ENCODE results near the gene RNF208.
A peak's percentile ranks its signal among the peaks of the same experiment; 100 is the strongest.

Gene RNF208

DNA sequence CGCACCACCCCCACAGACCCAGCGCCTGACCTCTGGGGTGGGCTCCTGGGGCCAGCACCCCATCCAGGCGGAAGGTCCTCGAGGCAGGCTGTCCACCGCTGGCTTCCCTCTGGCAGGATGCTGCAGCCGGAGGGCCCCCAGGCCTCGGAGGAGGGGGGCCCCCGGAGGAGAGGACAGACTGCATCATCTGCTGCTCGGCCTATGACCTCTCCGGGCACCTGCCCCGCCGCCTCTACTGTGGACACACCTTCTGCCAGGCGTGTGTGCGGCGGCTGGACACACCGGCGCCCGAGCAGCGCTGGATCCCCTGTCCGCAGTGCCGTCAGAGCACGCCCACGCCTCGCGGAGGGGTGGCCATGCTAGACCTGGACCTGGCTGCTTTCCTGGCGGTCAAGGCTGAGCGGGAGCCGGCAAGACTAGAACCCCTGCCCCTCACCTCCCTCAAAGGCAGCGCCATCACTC, 6.5 kb upstream of the RNF208 start:
- DNase-seq, result no peak

DNA sequence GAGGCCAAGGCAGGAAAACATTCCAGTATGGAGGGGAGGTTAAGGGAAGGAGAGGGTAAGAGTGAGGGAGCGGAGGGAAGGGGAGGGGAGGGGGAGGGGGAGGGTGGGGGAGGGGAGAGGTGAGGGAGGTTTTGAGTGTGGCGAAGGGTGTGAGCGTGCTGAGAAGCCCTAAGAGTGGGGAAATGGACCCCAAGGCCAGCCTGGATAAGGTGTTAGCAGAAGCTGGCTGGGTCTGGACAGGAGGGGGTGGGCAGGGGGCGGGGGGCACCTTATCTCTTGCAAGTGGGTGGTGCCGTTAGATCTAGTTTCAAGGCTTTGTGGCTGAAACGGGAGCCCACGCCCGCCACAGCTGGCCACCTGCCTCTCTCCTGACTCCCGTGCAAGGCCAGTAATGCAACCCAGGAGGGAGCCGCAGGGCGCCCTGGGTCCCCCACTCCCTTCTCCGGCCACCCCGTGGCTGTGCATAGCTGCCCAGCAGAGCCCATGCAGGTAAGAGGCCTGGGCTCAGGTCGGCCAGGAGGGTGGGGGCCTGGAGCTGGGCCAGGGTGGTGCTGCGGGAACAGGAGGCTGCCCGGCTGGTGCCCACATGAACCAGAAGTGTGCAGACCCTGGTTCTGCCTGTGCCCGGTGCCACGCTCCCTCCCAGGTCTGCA, 5.9 kb upstream of the RNF208 start:
- no peak for DNase-seq

DNA sequence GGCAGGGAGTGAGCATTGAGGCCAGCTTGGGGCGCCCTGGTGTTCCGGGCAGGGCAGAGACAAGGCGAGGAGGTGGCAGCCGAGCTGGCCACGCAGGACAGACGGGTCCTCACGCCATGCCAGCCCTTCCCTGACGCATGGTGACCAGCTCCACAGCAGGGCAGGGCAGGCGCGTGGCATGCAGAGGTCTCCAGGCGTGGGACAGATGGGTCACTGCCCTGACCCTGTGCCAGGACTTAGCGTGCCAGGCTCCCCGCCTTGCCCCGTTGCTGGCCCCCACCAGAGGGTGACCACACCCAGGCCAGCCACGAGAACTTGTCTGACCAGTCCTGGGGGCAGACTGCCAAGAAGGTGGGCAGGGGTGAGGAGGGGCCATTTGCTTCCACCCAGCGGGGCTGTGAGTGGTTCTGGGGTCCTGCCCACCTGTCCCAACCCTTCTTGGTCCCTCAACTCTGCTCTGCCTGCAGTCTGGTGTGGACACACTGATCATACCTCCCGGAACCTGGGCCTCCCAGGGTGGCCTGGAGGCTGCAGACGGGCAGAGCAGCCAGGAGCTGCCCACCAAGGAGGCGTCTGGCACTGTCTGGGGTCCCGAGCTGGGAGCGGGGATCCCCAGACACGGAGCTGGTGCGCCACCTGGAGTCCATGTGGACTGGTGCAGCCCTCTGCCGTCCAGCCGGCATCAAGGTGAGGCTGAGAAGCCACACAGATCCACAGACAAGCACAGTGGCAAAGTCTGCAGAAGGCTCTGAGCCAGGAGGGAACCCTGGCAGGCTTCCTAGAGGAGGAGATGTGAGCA, 5.2 kb upstream of the RNF208 start, which contains the start of gene RNF224:
Gene RNF224 (plus strand): TSS at position 449 of the 799 bp plus-strand sequence. CDS start 834 bp downstream, outside the sequence.
- peak in 43 of 51 donors; percentile 7 to 73 (median 44) for DNase-seq

DNA sequence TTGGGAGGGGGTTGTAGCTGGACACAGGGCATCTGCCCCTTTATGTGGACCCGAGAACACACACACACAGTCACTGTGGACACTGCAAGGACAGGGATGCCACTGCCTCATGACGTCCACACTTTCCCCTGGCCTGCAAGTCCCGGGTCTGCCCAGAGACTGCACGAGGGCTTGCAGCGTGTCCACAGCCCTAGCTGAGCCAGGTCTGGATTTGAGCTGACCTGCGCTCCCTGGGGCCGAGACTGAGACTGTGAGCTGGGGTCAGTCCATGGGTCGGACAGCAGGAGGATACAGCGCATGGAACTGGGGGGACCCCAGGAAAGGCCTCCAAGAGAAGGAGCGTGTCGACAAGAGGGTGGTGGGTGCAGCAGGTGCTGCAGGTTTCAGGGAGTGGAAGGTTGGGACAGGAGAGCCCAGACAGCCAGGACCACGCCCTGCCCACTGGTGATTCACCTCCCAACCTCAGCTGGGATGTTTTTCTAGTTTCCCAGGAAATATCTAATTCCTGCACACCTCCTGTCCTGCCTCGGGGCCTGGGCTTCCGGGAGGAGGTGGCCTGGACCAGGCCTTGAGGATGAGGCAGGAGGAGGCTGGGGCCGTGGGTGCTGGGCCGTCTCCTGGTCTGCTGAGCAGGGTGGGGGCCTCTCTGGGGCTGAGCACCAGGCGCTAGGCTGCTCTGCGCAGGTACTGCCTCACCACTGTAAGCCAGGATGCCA, 4.5 kb upstream of the RNF208 start:
- DNase-seq, result no peak

DNA sequence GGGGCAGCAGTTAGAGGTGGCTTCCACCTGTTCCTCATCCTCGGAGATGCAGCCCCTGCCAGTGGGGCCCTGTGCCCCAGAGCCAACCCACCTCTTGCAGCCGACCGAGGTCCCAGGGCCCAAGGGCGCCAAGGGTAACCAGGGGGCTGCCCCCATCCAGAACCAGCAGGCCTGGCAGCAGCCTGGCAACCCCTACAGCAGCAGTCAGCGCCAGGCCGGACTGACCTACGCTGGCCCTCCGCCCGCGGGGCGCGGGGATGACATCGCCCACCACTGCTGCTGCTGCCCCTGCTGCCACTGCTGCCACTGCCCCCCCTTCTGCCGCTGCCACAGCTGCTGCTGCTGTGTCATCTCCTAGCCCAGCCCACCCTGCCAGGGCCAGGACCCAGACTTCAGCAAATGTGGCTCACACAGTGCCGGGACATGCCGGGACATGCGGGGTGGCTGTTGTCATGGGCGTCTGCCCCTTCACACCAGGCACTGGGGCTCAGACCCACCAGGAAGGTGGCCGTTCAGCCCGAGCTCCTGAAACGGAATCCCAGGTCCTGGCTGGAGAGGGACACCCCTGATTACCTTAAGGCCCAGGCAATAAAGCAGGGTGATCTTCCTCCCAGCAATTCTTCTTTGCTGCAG, 3.8 kb upstream of the RNF208 start:
- DNase-seq, result no peak

DNA sequence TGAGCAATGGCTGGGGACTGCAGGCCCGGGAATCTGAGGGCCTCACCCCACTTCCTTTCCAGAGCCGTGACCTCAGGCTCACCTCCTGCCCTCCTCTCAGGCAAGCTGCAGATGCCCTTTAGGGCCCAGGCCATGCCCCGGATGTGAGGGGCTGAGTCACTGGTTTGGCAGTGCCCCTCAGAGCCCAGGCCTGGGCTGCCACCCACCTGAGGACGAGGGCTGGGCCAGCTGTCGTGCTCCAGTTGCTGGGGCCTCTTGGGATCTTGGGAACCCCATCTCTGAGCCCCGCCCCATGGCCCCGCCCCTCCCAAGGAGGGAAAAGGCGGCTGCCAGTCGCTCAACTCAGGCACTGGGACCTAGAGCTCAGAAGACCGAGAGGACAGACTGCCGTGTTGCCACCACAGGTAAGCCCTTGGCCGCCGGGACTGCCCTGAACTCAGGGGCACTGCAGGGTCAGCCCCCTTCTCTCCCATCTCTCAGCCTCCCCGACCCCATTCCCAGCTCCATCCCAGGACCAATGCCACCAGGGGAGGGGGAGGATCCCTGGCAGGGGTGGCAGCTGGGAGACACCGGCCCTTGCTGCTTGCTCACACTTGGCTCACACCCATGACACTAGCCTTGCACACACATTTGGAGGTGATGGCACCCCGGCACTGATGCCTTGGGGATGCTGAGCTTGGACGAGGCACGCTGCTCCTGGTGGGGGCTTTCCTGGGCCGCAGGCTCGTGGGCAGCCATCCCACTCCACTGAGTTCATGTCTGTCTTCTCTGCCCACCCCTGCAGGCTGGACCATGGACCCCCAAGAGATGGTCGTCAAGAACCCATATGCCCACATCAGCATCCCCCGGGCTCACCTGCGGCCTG, 3.0 kb upstream of the RNF208 start, which contains the start of gene CYSRT1:
Gene CYSRT1 (plus strand): TSS at position 345 of the 865 bp plus-strand sequence. CDS start 448 bp downstream, at position 793.
- no peak for DNase-seq

DNA sequence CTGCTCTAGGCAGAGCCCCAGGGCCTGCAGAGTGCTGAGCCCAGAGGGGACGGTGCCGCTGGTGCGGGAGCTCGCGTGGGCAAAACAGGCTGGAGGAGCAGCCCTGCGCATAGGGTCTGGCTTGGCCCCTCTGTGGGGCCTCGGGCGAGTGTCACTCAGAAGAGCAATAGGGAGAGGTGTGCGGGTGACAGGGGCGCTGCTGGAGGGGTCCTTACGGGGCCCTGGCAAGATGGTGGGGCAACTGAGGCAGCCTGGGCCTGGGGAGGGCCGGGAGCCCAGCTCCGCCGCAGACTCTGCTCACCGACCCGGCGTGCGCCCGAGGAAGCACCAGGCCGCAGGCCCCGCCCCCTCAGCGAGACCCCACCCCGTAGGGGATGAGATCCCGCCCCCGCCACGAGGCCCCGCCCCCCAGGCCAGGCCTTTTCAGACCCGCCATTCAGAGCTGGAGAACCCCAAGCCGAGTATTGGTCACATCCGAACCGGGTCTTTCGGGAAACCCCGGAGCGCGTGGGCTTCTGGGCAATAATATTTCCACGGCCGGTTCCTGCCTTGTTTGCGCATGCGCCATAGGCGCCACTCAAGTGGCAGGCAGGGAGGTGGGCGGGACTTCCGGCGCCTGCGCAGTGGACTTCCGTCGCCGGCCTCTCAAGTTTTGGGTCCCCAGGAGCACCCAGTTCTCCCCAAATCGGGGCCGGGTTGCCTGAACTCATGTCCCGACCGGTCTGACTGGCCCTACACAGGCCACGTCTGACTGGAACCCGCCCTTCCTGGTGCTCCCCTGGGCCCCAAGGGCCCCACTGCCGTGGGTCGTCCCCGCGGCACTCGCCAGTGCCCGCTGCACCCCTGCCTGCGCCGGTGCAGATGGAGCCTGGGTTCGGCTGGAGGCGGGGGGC, 1.3 kb upstream of the RNF208 start:
- DNase-seq, result peak; percentile 89 to 99 (median 96)

DNA sequence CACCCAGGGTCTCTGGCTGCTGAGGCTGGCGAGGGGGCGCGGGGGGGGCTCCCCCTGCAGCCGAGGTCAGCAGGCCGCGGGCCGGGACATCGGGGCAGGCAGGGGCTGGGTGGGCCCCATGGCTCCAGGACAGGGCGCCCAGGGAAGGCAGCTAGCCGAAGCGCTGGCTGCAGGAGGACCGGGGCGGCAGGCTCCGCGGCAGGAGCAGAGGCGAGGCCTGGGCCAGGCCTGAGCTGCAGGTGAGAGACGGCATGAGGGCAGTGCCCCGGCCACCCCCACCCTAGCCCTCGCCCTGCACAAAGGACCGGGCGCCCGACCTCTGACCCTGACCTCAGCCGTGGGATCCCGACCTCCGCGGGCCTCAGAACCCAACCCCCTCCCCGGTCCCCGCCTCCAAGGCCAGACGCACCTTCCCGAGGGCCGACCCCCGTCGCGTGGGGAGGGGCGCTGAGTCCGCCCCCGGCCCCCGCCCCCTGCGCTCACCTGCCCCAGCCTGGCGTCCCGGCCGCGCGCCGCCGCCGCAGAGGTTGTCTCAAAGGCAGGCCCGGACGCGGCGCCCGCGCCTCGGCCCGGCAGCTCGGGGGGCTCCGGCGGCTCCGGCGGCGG, 431 bp downstream of the RNF208 start:
- DNase-seq, result no peak

DNA sequence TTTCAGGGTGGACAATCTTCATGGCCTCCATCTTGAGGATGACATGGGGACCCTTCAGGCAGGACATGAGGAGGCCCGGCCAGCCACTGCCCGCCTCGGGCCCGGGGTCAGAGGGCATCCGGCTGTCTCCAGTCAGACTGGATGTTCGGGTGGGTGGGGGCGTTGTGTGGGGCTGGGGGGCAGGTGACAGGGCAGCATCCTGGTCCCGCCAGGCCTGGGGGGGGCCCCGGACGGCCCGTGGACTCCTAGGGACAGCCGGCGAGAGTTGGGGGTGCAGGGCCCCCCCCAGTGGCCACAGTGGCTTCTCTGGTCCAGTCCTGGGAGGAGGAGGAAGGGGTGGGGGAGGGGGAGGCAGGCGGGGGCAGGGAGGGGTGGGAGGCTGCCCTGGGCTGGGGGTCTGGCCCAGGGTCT, 940 bp downstream of the RNF208 start:
- DNase-seq, result no peak

DNA sequence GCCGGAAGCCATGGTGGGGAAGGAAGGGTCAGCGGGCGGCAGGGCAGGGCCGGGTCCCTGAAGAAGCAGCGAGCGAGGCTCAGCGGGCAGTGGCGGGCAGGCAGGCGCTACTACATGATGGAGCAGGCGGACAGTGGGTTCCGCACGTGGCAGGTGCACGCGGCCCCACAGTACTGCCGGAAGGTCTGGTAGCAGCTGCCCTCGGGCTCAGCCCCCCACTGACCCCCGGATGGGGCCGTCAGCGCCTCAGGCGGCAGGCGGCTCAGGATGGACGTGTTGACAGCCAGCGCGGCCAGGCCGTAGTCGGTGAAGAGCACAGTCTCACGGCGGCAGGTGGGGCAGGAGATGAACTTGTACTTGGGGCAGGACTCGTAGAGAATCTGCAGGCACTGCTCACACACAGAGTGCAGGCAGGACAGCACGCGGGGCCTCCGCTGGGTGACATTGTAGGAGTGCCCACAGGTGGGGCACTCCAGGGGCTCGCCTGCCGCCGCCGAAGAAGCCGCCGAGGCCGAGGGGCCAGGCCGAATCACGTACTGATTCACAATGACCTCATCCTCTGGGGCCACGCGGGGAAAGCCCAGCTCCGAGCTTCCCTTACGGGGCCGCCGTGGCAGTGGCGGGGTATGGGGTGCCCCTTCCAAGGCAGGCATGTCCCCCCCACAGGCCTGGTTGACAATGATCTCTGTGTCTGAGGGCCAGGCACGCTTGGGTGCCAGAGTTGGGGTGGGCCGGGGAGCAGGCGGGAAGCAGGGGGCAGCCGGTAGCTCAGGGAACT, 1.5 kb downstream of the RNF208 start:
- no peak for DNase-seq

DNA sequence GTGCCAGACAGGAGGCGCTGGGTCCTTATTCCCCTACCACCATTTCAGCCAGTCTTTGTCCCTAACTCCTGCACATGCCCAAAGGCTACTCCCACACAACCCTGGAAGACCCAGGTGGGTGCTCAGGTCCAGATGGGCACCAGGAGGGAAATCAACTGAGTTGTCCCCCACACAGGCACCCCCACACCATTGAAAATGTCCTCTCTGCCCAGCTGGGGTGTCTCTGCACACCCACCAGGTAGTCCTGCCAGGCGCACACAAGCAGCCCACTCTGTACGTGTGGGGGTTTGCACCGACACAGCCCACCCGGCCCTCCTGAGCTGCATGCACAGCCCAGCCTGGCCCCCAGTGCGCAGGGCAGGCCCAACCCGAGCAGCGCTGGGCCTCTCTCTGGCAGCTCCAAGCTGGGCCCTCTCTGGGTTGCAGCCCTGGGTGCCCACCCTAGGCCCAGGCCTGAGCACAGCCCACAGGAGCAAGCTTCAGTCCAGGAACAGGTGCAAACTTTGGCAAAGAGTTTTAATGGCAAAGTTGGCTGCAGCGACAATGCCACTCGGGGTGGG, 2.2 kb downstream of the RNF208 start:
- no peak for DNase-seq

DNA sequence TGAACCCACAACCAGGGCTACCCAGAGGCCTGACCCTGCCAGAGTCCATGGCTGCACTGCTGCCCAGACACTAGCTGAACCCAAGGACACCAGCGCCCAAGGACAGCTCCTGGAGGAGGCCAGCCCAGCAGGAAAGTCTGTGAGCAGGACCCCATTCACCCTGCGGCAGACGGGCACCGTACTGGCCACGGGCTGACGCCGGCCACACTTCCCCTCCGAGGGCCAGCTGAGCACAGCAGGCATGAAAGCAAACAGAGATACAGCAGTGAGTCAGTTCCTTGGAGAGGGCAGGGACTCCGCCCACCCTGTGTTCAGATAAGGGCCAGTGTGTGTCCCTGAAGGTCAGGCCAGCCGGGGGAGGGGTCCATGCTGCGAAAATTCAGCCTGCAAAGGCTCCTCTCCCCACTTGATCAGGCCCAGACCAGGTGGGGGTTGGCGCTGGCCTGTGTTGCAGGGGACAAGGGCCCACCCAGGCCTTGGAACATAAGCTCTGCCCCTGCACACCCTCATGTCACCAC, 3.2 kb downstream of the RNF208 start:
- DNase-seq, result no peak

DNA sequence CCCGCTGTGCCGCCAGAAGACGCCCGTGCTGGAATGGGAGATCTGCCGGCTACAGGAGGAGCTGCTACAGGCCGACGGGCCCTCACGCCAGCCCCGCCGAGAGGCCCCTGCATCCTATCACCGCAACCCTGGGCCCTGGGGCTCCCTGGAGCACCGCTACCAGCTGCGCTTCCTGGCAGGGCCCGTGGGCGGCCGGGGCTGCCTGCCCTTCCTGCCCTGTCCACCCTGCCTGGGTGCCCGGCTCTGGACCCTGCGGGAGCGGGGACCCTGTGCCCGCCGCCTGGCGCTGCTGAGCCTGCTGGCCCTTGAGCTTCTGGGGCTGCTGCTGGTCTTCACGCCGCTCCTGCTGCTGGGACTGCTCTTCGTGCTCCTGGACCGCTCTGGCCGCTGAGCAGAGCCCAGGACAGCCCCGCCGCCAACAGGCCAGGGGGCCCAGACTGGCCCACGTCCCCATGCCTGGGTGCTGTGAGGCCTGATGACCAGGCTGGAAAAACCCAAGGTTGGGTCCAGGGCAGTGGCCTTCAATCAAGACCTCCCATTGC, 3.8 kb downstream of the RNF208 start:
- no peak for DNase-seq

DNA sequence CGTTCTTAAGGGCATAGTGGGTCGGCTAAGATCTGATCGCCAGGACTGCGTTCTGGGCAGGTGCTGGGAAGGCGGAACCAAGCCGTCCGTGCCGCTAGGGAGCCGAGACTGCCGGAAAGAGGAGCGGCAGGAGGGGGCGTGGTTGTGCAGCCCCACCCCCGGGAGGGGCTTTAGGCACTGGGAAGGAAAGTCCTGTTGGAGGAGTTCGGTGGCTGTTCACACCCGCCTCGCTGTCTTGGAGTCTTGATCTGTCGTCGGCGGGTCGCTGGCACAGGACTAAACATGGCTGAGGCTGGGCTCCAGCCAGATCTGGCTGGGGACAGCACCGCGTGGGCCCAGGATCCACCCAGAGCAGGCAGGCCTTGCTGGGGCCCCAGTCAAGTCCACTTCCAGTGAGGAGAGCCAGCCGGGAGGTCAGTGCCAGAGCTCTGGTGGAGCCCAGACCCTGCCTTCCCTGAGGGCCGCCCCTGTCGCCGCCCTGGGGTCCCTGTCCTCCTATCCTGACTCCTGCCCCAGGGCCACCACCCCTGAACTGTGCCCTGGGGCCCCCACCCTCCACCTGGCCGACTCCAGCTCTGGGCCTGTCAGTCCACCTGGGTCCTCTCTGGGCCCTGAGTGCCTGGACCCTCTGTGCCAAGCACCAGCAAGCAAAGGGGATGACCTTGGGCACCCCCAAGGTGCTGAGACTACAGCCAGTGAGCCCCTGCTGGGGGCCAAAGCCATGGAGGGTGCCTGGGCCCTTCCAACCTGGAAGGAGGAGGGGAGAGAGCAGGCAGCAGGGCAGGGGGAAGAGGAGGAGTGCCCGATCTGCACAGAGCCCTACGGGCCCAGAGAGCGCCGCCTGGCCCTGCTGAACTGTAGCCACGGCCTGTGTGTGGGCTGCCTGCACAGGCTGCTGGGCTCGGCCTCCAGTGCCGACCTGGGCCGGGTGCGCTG, 4.5 kb downstream of the RNF208 start:
- DNase-seq, result no peak

DNA sequence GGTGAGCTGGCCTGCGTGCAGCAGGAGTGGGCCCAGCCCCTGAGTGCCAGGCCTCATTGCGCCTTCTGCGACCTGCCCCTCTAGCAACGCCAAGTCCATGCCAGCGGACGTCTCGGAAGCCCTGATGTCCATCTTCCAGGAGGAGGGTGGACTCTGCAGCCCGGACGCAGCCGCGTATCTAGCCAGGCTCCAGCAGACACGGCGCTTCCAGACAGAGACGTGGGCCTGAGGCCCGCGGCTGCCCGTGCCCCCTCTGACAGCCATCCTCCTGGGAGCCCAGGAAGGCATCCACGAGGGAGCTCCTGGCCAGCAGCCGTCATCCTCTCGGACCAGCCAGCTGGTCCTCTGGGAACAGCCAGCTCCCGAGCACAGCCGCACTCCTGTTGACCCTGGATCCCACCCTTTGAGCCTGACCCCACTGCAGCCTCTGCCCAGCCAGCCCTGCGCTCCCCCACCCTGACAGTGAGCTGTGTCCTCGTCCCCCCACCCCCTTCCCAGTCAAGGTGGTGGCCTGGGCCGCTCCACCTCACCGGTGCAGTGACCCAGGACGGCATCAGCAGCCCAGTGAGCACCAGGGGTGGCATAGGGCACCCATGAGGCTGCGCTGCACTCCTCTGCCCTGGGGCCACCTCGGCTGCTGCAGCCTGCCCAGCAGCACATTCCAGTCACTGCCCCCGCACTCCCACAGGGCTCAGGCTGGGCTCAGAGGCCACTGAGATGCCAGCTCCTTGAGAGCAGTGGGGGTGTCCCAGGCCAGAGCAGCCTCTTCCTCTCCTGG, 5.7 kb downstream of the RNF208 start:
- no peak for DNase-seq
